Breast epithelium (tissue), 3 donors: ENCODE results near the gene PPP5C.

Experiments
- CTCF ChIP-seq, 3 donors: fragments of 450-650 bp; IDR thresholded peaks; one replicate each; pipeline ENCODE4 v1.5.1; 2016 to 2017; ENCODE audit warnings: antibody characterized with exemption in 3 of 3, mild to moderate bottlenecking in 3 of 3, moderate library complexity in 3 of 3
- POLR2A ChIP-seq: fragments of 450-650 bp; IDR thresholded peaks from one replicate; pipeline ENCODE4 v1.6.1; 2016; ENCODE audit warnings: antibody characterized with exemption, mild to moderate bottlenecking, moderate library complexity

DNA sequence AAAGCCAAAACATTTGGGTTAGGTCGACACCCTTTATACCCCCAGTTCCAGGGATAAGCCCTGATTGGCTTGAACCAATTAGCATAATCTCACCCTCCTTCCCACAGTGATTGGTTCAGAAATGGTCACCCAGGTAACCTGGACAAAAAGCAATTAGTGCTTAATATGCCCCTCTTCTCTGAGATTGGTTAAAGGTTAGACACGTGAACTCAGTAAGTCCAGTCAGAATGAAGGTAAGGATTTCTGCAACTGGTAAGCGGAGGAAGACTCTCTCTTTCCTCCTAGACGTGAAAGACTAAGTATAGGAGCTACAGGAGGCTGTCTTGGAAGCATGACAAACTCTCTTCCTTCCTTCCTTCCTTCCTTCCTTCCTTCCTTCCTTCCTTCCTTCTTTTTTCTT is 83.1 kb downstream of the PPP5C start:
- TF ChIP-seq CTCF (IDR thresholded peaks at IDR 0.05), result no peak
- no peak for TF ChIP-seq POLR2A
